GM12878 (cell line): Measurements from ENCODE around the gene IL19. TPM values are rescaled to one million over a fixed set of nuclear protein-coding genes. Genes with fewer than 3 reads are reported as not detected.
A peak's percentile ranks its signal among the peaks of the same experiment; 100 is the strongest.

Experiments
- ATAC-seq: fragments of 200-7000 bp; cut with Tn5 transposase; 3 replicates; pipeline ENCODE4 v1.9.1; 2020; ENCODE audit warnings: mild to moderate bottlenecking, moderate library complexity
- BruUV-seq: library from RNA; stranded (reverse); fragments of 400-500 nt; replicated peaks from 2 replicates; lab custom pipeline; 2021; lab: Mats Ljungman, UMichigan
- CTCF ChIA-PET: fragments of 300-600 bp; sonication (Branson Sonifier 250); formaldehyde crosslinking; extraction: SDS; loops from one replicate; lab custom pipeline; 2021; ENCODE audit warnings: inconsistent platforms; lab: Yijun Ruan, JAX
- POLR2A ChIA-PET: fragments of 350-600 bp; formaldehyde crosslinking; extraction: SDS; loops from one replicate; lab custom pipeline; 2021; ENCODE audit warnings: inconsistent platforms; lab: Charles Lee
- RAD21 ChIA-PET: fragments of 300-600 bp; sonication (Branson Sonifier 250); formaldehyde crosslinking; loops from one replicate; lab custom pipeline; 2023; ENCODE audit warnings: antibody characterized with exemption; ENCODE audit not compliant: unreplicated experiment; lab: Charles Lee
- SMC1A ChIA-PET: fragments of 300-600 bp; sonication (Branson Sonifier 250); formaldehyde crosslinking; loops from one replicate; lab custom pipeline; 2023; ENCODE audit not compliant: unreplicated experiment, uncharacterized antibody; lab: Charles Lee
- DNase-seq: peaks from one replicate; pipeline ENCODE4 v3.0.0-alpha.2; 2011; ENCODE audit warnings: low read depth, low spot score
- FAIRE-seq: peaks from 3 replicates; lab custom pipeline; 2011; peaks lifted over from hg19 to GRCh38; lab: Jason Lieb, UNC
- H2AFZ ChIP-seq: 2 replicates; pipeline ENCODE4 v1.6.0; 2011; ENCODE audit warnings: low read depth, low read length, control low read depth; ENCODE audit not compliant: control insufficient read depth
- H3K27ac ChIP-seq: 2 replicates; pipeline ENCODE4 v1.5.1; 2011; ENCODE audit warnings: control low read depth; ENCODE audit not compliant: control insufficient read depth, insufficient read depth
- H3K27me3 ChIP-seq, 2 experiments: replicated peaks in 1 of 2; 2 replicates each; pipeline versions ENCODE4 v1.6.0 to v1.6.1; 2011; ENCODE audit warnings: low read length in 1 of 2; ENCODE audit not compliant: control insufficient read depth in 2 of 2, insufficient read depth in 2 of 2
- H3K36me3 ChIP-seq, 2 experiments: 2 replicates each; pipeline ENCODE4 v1.5.1; 2011; ENCODE audit warnings: low read length in 1 of 2; ENCODE audit not compliant: control insufficient read depth in 2 of 2, insufficient read depth in 2 of 2
- H3K4me1 ChIP-seq: 2 replicates; pipeline ENCODE4 v1.6.1; 2011; ENCODE audit warnings: mild to moderate bottlenecking, low read length, moderate library complexity, mixed read lengths; ENCODE audit not compliant: control insufficient read depth, insufficient read depth
- H3K4me2 ChIP-seq: 2 replicates; pipeline ENCODE4 v1.6.0; 2011; ENCODE audit warnings: control low read depth; ENCODE audit not compliant: control insufficient read depth, insufficient read depth
- H3K4me3 ChIP-seq: fragments of 200-600 bp; sonication (generic); 2 replicates; pipeline ENCODE4 v1.5.1; 2016
- H3K79me2 ChIP-seq: 2 replicates; pipeline ENCODE4 v1.6.0; 2011; ENCODE audit warnings: low read length; ENCODE audit not compliant: control insufficient read depth, insufficient read depth
- H3K9ac ChIP-seq: 2 replicates; pipeline ENCODE4 v1.8.0; 2011; ENCODE audit warnings: low read length, control low read depth, mixed read lengths; ENCODE audit not compliant: control insufficient read depth, insufficient read depth
- H3K9me3 ChIP-seq: replicated peaks from 3 replicates; pipeline ENCODE4 v1.5.1; 2011; ENCODE audit warnings: mild to moderate bottlenecking, low read length; ENCODE audit not compliant: control insufficient read depth, insufficient read depth
- H4K20me1 ChIP-seq: 2 replicates; pipeline ENCODE4 v1.6.0; 2011; ENCODE audit not compliant: control insufficient read depth, insufficient read depth
- MYC ChIP-seq: IDR thresholded peaks from 2 replicates; pipeline ENCODE4 v1.6.1; 2011; ENCODE audit warnings: mild to moderate bottlenecking, low read length, moderate library complexity, inconsistent platforms; ENCODE audit not compliant: insufficient read depth, insufficient replicate concordance, insufficient read length, severe bottlenecking
- WGBS: methylation state at CpG from one replicate; pipeline ENCODE4 v1.1.6; 2016; ENCODE audit warnings: low lambda C conversion rate; ENCODE audit not compliant: insufficient replicate concordance, insufficient coverage; ENCODE audit errors: missing lambda C conversion rate; 5-methylcytosine and 5-hydroxymethylcytosine counted together
- in situ Hi-C: fragments of 300-500 bp; cut with MboI; formaldehyde crosslinking; loops from 9 replicates; pipeline ENCODE4 v1.14.3; 2018; ENCODE audit warnings: mixed read lengths
- intact Hi-C: fragments of 100-400 bp; cut with micrococcal nuclease; formaldehyde crosslinking; loops from one replicate; pipeline ENCODE4 v1.14.2; 2022; ENCODE audit not compliant: unreplicated experiment
- polyA plus RNA-seq, 11 experiments: library from polyadenylated mRNA; depleted of rRNA in 4 of 11; unstranded in 6 of 11; stranded (reverse) in 5 of 11; fragments of >200 nt; fragmentation: Nextera tagmentation in 4 of 11; fragmentation: Illumina TruSeq in 1 of 11; extraction: Ambion mirVana in 4 of 11; extraction: Trizol in 1 of 11; gene quantifications; 1 replicate in 1 of 11; 2 replicates in 10 of 11; pipeline versions ENCODE4 v1.2.1 to v1.2.3, GENCODE V29; 2011 to 2016; ENCODE audit warnings: inconsistent platforms in 2 of 11, missing spikeins in 2 of 11, low read depth in 1 of 11
- total RNA-seq, 4 experiments: library from RNA; depleted of rRNA in 3 of 4; stranded (reverse); fragments of >200 nt in 3 of 4; fragmentation: Illumina TruSeq in 1 of 4; extraction: Trizol in 1 of 4; gene quantifications; 2 replicates each; pipeline versions ENCODE4 v1.2.1 to v1.2.3, GENCODE V29; 2013 to 2021
- TF ChIP-seq, protein P1 (sequence below): IDR thresholded peaks from 2 replicates; pipeline ENCODE4 v1.6.1; 2011; ENCODE audit warnings: borderline replicate concordance, low read depth, mild to moderate bottlenecking, moderate library complexity, low read length; ENCODE audit not compliant: insufficient read depth, poor library complexity, severe bottlenecking
- TF ChIP-seq, protein P2 (sequence below): fragments of 450-650 bp; IDR thresholded peaks from 2 replicates; pipeline ENCODE4 v1.6.1; 2017; ENCODE audit warnings: low read depth, mild to moderate bottlenecking, moderate library complexity

The IL19 gene
- total and polyA plus RNA-seq, 10 of the 15 experiments (the other 5 are each of a cell fraction or from before 2014, with no cell fraction given): 0.10 to 0.73 (median 0.28) TPM; not detected in 6

DNA sequence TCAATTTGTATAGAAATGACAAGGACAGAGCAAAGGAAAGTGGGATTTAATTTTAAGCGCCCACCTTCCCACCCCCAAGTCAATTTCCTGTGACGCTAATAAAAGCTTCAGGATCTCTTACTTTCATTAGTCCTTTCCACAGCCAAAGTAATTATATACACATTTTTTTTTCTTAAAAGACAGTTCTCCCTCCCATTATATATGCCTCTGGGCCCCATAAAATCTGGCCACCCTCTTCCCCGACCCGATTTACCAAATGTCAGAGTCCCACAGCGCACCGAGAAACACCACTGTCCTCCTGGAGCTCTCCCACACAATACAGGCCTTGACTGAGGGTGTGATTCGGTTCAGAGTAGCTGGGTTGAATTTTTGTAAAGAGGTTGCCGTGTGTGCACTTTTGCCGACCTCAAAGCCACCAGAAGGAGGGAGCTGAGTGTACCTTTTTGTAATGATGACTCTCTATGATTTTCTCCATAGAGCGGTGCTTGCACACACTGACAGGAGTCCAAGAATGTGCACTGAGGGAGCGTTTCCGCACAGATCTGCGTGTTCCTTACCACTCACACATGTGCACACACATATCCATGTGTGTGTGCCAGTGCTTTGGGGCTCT lies 27.9 kb downstream of the IL19 start:
- no peak for ATAC-seq
- ChIA-PET RAD21 (interaction anchor here (5.9 to 14.8 kb wide), 3 partner anchors 8 to 64 kb away, joined by 30 to 297 read pairs (median 225); partner anchors contain the start of genes IL10 and IL19), CTCF (interaction anchor here (0.7 to 18.5 kb wide), 19 partner anchors 8 to 178 kb away, joined by 3 to 805 read pairs (median 4); partner anchors contain the start of genes FCAMR, IL10 and IL19), POLR2A (interaction anchor here (0.8 to 1.3 kb wide), 2 partner anchors 24 to 31 kb away, joined by 3 to 4 read pairs; no protein-coding TSS in a partner anchor), SMC1A (interaction anchor here (0.6 to 14.9 kb wide), 9 partner anchors 10 to 118 kb away, joined by 3 to 417 read pairs (median 7); partner anchors contain the start of genes IL10 and IL19)
- H3K4me3 ChIP-seq: no peak overlapping the region
- TF ChIP-seq MYC: no peak
- TF ChIP-seq, protein P1, sequence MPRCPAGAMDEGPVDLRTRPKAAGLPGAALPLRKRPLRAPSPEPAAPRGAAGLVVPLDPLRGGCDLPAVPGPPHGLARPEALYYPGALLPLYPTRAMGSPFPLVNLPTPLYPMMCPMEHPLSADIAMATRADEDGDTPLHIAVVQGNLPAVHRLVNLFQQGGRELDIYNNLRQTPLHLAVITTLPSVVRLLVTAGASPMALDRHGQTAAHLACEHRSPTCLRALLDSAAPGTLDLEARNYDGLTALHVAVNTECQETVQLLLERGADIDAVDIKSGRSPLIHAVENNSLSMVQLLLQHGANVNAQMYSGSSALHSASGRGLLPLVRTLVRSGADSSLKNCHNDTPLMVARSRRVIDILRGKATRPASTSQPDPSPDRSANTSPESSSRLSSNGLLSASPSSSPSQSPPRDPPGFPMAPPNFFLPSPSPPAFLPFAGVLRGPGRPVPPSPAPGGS: peak; percentile 56
- TF ChIP-seq, protein P2, sequence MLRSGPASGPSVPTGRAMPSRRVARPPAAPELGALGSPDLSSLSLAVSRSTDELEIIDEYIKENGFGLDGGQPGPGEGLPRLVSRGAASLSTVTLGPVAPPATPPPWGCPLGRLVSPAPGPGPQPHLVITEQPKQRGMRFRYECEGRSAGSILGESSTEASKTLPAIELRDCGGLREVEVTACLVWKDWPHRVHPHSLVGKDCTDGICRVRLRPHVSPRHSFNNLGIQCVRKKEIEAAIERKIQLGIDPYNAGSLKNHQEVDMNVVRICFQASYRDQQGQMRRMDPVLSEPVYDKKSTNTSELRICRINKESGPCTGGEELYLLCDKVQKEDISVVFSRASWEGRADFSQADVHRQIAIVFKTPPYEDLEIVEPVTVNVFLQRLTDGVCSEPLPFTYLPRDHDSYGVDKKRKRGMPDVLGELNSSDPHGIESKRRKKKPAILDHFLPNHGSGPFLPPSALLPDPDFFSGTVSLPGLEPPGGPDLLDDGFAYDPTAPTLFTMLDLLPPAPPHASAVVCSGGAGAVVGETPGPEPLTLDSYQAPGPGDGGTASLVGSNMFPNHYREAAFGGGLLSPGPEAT: no peak
- intact Hi-C loops (no loop called here), in situ Hi-C loops (no loop called here)
- no peak overlapping the region for H3K9ac ChIP-seq
- H3K79me2 ChIP-seq: no peaks in the 10 kb centered on the region
- no peak for FAIRE-seq
- no peak overlapping the region for H3K27ac ChIP-seq
- H3K4me1 ChIP-seq: peaks cover 28% of the 10 kb centered on the region
- no peaks in the 10 kb centered on the region for H4K20me1 ChIP-seq
- no peaks in the 10 kb centered on the region for H3K9me3 ChIP-seq
- no peak overlapping the region for H2AFZ ChIP-seq
- WGBS: 86% methylated on average over 13 of the region's 13 CpGs
- H3K4me2 ChIP-seq: no peak overlapping the region
- no TSS peak for BruUV-seq
- H3K36me3 ChIP-seq: no peaks in the 10 kb centered on the region
- H3K27me3 ChIP-seq: no peaks in the 10 kb centered on the region
- no peak for DNase-seq
